Stimulated activated CD4-positive, alpha-beta T cell treated with anti-CD3 and anti-CD28 coated beads, TNF-alpha, amount 100 ng/mL, for 4 hours (primary cell): ENCODE data around the gene RBM38.
A peak's percentile ranks its signal among the peaks of the same experiment; 100 is the strongest.

Experiments used
- DNase-seq, 3 experiments: peaks; one replicate each; pipeline ENCODE4 v3.0.0-alpha.2; 2020; ENCODE audit warnings: low read depth in 3 of 3

Gene RBM38

GRCh38 chr20:57374931-57375651, 16.1 kb upstream of the RBM38 start:
- DNase-seq, result no peak

GRCh38 chr20:57375652-57376230, 15.5 kb upstream of the RBM38 start:
- no peak for DNase-seq

- DNase-seq, result no peak
Observed at GRCh38 chr20:57377350-57377749, 13.8 kb upstream of the RBM38 start.

DNA sequence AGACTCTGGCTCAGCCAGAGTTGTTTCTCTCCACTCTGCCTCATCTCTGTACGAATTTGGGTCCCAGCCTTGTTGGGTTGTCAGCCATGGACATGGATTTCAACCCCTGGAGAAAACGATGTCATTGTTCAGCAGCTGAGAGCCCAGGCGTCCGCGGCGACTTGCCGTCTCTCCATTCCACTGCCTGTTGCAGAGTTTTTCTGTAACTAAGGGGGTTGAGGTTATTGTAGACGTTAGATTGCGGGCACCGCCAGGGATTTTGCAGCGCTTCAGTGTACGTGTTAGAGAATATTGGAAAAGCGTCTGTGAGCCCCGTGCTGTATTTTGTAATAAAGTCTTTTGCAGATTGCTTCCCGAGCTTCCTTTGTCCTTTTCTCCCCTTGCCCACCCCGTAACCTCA, 13.1 kb upstream of the RBM38 start:
- no peak for DNase-seq

DNA sequence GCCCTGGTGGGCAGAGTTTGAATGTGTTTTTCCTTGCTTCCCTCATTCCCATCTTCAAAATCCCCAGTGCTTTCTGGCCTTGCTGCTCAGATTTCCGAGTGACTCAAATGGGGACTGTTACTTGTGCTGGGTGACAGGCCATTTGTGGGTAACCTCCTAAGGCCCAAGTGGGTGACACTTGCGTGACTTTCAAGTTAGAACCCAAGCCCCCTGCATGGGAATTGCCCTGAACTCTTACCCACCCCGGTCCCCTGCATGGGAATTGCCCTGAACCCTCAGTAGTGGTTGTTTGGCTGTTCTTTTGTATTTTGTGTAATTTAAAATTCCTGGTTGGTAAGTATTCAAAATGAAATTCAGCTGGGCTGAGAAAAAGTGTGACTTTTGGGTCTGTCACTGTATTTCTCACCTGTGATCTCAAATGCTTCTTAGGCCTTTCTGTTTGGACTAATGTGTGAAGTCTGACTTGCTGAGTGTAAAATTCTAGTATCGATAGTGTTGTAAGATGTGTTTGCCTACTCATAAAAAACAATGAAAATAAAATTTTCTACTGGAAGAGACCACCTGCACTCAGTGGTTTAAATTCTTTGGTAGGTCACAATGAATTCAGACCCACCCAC, 12.4 kb upstream of the RBM38 start:
- no peak for DNase-seq

DNA sequence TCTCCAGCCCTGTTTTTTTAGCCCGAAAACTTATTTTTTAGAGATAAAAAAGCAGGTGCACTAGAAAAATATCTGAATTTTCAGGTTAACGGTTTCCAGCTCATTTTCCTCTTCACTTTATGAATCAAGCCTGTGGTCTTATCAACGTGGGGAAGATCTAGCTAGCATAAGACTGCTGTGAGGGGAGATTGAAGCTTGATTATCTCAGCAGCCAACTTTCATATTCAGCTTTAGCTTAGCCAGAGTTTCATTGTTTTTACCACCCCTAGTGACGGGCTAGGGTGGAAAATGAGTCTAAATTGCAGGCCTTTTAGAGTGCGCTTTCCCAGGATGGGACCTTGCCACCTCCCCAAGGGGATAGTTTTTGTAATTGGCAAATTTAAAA, 11.9 kb upstream of the RBM38 start:
- no peak for DNase-seq

- DNase-seq, result no peak
Observed at GRCh38 chr20:57380081-57380750, 11.0 kb upstream of the RBM38 start.

DNA sequence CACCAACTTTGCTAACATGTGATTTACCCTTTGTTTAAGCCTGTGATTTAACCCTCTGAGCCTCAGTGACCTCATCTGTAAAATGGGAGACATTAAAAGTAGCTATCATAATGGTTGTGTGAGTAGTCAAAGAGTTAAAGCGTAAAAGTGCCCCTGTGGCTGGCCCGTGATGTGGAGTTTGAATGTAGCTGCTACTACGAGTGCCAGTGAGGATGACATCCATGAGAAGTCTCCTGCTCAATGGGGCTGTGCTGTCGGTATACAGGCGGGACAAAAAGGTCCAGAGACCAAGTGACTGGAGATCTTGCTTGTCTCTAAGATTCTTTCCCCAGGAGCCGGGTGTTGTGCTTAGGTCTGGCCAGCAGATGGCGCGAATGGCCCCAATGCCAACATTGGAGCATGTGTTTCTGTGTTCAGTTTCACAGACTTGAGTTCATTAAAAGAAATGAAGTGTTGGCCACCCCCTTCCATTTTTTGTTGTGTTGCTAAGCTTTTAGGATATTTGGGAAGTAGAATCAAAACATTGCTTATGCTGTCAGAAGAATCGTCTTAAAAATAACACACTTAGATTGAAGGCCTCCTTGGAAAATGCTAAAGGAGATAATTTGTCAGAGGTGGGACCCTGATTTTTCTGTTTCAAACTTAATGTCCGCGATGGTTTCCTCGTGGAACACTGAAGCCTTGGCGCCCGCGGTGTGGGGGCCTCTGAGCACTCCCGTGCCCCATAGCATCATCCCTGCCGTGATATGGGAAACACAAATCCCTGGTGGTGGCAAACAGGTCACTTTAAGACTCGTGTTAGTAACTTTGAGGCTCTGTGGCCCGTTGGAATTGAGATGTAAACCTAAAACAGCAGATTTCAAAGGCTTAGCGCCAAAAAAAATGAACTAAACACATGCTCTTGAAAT, 9.3 kb upstream of the RBM38 start:
- DNase-seq, result peak; percentile 72 to 79 (median 72)

DNA sequence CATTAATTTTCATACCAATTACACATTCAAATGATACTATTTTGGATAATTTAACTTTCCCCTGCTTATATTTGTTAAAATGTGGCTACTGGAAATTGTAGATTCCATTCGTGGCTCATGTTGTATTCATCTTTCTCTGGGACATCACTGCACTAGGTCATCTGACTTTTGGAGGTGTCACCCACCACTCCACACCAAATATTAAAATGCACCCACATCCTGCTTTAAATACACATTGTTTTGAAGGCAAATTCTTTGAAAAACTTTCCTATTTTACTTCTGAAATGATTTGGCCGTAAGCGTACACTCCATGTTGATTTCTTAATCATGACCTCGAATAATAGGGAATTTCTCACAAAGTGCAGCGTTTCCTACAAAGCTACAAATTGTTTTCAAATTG, 8.7 kb upstream of the RBM38 start:
- DNase-seq, result no peak

GRCh38 chr20:57383447-57384347, 7.5 kb upstream of the RBM38 start:
- no peak for DNase-seq

DNA sequence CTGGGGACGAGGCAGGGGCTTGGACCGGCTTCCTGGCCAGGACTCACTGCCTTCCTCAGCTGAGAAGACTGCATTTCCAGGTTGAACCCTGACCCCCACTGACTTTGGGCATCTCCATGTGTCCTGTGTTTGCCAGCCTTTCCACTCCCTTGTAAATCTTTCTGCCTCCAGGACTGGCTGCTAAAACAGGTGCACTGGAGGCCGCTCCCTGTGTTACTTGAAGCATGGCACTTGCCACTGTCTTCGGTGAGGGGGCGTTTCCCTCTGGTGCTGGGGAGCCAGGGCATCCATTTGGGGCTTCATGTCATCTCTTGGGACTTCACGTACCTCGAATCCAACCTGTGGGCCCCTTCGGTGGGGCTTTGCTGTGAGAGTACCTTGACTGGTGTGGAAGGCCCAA, 6.7 kb upstream of the RBM38 start:
- no peak for DNase-seq

DNA sequence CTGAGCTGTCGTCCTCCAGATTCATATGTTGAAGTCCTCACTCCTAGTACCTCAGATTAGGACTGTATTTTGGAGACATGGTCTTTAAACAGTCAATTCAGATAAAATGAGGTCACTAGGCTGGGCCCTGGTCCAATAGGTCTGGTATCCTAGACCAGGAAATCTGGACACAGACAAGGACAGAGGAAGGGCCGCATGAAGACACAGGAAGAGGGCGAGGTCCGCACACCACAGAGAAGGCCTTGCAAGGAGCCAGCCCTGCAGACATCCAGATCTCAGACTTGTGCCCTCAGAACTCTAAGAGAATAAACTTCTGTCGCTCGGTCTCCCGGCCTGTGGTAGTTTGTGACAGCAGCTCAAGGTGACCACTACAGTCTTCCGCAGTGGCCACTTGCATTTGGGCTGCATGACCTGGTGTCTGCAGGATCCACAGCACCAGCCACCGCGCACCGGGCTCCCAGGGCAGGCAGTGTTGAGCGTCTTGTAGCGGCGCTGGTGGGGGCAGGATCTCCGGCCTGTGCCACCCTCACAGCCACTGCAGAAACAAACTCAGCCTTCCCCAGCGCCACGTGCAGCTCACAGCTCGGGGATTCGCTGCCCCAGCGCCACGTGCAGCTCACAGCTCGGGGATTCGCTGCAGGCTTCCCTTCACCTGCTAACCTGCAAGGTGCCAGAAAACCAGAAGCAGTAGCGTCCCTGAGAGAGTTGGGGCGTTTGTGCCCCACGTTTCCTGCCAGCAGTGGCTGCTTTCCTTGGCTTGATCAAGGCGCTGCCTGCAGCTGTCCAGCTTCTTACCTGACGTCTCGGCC, 6.0 kb upstream of the RBM38 start:
- DNase-seq, result no peak

DNA sequence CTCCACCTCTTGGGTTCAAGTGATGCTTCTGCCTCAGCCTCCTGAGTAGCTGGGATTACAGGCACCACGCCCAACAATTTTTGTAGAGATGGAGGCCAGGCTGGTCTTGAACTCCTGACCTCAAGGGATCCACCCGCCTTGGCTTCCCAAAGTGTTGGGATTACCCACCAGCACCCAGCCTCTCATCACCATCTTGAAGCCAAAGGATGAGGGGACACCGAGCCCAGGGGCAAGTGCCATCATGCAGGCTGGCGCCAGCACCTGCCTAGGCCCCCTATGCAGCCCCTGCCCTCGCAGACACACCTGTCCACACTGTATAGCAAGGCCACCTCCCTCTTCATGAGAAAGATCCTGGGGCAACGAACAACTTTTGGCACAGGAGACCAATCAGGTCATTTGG, 5.3 kb upstream of the RBM38 start:
- no peak for DNase-seq

DNA sequence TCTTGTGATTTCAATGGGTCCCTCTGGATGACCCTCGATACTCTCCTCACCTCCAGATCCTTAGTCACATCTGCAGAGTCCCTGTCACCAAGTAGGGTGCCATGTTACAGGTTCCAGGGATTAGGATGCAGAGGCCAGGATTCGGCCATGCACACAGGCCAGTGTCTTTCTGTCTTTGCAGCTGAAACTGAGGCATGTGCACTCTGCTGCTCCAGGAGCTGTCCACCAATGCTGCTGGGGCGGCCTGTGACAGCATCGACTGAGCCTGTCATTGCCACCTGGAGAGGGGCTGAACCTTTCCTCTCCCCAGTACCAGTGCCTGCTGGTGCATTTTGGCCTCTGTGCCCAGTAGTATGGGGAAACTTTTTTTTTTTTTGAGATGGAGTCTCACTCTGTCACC, 4.4 kb upstream of the RBM38 start:
- no peak for DNase-seq

DNA sequence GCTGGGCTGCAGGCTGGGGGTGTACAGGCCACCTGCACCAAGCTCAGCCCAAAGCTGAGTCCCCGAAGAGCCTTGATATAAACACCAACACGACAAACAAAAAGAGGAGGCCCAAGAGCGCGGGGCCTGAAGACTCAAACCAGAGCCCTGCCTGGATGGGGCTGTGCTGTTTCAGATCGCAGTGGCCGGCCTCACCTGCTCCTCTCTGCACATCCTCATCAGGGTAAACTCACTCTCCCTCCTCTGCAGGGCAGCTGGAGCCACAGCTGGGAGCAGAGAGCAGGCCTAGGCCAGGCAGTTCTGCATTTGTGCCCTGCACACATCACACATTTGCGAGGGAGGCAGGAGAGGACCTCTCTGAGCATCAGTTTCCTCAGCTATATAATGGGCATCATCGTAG, 3.7 kb upstream of the RBM38 start:
- DNase-seq, result no peak

DNA sequence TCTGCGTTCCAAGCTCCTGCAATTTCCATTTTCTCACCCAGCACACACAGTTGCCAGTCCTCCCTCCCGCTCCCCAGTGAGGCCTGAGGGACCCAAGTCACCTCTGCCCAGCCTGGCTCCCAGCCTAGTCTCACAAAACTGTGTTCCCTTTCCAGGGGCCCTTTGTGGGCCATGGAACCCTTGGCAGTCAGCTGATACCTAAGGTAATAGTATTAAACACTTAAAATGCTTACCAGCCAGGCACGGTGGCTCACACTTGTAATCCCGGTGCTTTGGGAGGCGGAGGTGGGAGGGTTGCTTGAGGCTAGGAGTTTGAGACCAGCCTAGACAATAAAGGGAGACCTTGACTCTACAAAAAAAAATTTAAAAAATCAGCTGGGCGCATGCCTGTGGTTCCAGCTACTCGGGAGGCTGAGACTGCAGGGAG, 3.2 kb upstream of the RBM38 start:
- no peak for DNase-seq

DNA sequence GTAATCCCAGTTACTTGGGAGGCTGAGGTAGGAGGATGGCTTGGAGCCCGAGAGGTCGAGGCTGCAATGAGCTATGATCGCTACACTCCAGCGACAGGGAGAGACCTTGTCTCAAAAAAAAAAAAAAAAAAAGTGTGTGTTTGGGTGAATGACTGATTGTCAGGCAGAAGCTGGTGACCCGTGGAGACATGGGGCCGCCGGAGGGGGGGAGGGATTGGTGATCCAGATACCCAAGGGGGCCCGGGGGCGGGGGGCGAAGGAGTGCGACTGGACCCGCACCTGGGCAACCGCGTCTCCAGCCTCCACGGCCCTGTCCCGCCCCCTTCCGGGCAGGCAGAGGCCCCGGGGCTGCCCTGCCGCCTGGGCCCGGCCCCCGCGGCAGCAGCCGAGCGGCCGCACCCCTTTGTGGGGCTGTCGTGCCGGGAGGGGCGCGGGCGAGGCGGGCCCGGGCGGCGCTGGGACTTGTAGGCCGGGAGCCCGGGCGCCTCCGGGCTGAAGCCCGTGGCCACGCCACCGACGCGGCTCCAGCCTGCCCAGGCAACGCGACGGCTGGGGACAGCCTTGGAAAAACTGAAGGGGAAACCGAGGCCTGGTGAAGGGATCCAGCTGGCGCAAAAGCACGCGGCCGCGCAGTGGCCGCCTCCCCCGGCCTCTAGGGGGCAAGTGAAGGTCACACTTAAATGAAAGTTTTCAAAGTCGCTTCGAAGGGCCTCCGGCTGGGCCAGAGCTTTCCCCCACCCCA, 2.1 kb upstream of the RBM38 start:
- peak in 1 of 3 experiments; percentile 54 for DNase-seq

GRCh38 chr20:57389695-57390603, 1.2 kb upstream of the RBM38 start:
- peak in 2 of 3 experiments; percentile 56 to 57 for DNase-seq
